Inferior parietal cortex (tissue), 1 donor: ENCODE data around the gene RNU6-1.

Experiments used
- DNase-seq: peaks from one replicate; pipeline ENCODE4 v3.0.0-alpha.2; 2016; ENCODE audit errors: extremely low spot score

The RNU6-1 gene

DNA sequence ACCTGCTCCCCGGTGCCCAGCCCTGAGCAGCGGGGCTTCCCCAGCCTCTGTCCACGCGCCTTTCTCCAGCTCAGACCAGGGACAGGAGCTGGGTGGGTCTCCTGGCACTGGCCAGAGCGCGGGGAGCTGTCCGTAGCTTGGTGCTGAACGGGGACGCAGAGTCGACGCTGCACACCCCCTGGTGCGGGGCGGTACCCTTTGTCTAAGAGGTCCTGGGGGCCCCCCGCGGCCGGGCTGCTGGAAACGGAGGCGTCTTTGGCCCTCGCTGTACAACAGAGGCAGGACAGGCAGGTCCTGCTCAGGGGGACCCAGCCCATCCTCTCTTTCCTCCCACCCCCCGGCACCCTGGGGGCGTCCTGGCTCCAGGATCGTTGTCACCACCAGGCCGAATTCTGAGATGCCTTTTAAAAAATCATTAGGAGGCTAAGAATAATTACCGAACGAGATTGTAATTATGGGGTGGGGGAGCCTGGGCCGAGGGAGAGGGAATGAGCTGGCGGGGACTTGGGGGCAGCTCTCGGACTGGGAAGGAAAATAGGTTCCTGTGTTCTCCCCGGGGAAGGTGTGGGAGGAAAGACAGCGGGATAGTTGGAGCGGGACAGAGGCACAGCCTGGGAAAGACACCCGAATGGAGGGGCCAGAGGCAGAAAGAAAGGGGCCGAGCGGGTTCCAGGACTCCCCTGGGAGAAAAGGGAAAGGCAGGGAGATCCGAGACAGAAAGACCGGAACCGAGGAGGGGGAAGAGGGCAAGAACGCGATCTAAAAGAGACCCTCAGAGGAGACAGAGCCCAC lies 18.7 kb downstream of the RNU6-1 start:
- DNase-seq, result no peak

DNA sequence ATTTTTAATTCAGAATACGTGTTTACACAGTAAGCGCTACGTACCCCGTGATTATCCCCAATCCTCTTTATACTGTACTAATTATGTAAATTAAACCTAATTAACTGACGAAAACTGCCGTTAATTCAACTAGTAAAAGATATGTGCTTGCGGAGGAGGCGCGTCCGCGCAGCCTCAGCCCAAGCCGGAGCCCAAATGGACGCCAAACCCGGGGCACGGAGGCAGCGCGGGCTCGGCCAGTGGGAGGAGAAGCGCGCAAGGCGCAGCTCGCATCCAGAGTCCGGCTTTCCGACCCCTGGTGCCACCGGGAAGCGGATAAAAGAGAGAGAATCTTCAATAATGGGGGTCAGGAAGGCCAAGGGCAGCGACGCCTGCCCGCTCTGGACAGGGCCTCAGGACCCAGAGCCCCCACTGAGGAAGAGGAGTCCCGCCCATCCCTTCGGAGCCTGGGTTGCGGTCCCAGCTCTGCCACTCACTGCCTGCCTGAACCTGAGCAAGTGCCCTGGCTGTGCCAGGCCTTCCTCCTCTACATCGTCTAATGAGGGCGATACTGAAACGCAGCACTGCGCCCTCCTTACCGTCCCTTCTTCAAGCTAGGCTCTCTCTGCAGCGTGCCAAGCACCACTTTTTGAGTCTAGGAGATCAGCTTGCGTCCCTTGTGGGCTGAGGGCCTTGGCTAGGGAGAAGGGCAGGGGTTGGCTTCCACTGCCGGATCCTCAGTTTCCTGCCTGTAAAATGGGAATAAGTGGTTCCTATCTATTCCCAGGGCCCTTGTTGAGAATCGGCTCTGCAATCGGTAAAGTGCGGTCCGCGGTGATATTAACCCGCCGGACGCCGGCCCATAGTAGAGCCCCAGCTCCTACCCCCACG lies 19.5 kb downstream of the RNU6-1 start:
- no peak for DNase-seq

DNA sequence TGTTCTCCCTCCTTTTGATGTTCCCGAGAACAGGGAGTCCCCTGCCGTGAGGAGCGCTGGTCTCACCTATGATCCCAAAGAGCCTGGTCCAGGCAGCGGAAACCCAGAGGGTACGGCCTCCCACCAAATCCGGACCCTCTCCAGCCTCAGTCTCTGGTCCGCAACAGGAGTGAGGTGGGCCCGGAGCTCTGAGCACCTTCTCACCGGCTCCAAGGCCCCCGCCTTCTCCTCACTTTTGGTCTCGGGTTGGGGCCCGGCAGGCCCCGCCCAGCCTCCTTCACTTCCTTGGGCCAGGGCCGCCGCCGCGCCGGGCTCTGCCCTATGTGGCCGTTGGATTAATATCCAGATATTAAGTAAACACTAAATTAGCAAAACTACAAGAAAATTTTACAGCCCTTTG lies 20.2 kb downstream of the RNU6-1 start:
- DNase-seq, result no peak

DNA sequence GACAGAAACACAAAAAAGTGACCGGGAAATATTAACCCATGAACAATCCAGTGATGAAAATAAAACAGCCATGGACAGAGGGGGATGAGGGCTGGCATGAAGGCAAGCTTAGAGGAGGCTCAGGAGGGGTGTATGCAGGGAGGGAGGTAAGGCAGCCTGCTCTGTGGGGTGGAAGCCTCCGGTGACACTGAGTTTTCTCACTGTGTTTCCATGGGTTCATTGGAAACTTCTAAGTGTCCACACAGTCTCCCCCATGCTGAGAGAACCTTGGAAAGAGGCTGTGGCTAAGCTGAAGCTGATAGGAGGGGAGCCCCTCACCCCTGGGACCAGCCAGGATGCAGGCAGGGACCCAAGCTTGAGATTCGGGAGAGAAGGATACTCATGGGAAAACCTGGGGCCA lies 21.4 kb downstream of the RNU6-1 start:
- DNase-seq, result no peak

DNA sequence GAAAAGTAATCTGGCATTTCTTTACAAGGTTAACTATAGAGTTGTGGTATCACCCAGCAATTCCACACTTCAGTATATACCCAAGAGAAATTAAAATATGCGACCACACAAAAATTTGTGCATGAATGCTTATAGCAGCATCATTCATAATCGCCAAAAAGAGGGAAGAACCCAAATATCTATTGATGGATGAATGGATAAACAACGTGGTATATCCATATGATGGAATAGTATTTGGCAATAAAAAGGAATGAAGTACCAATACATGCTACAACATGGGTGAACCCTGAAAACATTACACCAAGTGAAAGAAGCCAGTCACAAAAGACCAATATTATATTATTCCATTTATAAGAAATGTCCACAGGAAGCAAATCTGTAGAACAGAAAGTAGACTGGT lies 23.2 kb downstream of the RNU6-1 start:
- no peak for DNase-seq

DNA sequence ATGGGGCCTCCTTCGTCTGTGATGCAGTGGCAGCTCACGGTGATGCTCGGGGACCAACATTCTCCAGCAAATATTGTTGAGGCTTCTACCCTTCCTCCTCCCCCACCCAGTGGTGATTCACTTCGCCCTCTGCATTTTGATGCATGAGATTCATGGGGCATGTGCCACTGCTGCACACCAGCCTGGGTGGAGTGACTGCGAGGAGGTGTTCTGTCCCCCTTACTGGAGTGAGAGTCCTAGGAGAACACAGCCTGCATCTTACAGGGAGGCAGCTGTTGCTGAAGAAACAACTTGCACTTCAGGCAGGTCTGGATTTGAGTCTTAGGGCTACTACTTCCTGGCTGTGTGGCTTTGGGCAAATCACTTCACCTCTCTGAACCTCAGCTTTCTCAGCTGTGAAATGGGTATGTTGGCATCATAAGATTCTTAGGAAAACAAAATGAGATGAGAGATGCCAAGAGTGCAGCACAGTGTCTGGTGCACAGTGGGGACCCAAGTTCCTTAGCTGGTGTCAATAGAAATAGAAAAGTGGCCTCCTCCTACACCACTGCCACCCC lies 24.7 kb downstream of the RNU6-1 start:
- DNase-seq, result no peak

DNA sequence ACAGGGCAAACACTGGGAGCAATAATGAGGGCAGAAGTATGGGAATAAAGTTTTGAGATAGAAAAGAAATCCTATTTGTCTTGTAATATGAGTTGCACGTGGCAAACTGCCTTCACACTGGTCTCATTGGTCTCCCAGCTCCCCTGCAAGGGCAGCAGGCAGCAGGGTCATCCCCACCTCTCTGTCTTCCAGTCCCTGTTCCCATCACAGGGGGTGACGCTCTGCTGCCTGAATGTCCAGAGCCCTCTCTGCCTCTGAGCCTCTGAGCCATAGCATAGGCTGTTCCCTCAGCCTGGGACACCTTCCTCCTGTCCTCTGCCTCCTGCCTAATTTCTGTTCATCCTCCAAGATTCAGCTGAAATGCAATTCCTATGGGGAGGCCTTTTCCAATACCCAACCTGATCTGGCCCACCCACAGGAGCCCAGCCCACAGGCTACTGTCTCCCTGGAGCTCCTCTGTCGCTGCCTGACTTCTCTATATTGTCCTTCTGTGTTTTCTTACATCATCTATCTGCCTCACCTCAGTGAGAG lies 26.7 kb downstream of the RNU6-1 start:
- no peak for DNase-seq

DNA sequence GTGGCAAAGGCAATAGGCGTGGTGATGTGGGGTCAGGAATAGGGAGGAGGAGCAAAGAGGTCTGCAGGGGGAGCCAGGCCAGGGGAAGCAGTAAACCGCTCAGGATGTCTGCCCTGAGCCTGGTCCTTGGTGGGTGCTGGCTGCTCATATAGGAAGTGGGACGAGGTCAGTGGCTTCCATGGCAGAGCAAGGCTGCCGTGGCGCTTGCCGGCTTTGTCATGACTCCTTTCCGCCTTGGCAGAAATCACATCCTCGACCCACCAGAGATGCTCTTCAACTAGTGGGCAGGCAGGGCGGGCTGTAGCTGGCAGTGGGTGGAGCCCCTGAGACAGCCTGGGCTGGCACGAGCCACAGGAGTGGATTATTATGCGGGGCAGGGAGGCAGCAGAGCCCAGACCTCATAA lies 27.6 kb downstream of the RNU6-1 start:
- no peak for DNase-seq

DNA sequence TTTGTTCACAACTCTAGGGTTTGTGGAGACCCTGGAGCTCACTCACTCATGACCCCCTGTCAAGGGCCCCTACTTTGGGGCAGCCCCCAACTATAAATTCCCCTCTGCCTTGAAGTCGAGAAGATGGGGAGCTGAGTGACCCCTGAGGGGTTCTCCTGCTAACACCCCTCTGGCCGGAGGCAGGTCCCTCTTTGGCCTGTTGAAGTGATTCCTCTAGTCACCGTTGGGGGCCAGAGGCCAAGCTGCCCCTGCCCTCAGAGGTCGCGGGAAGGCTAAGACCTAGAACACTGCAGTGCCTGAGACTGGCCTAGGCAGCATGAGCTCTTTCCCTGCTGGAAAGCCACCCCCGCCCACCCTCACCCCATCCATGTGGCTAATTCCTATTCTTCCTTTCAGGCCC lies 30.0 kb downstream of the RNU6-1 start:
- DNase-seq, result no peak

DNA sequence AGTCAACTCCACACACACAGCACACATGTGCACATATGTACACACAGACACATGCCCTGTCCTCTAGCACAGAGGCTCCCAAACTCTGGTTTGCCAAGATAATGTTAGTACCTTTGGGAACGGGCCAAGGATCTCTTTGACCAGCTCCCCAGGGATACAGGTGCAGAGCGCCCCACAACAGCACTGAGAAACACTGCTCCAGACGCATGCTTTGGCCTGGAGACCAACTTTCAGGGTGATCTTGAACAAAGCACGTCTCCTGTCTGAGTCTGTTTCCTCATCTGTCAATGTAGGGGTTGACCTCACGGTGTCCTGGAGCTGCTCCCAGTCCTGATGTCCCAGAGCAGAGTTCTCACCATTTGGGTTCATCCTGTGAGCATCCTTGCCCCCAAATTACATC lies 30.4 kb downstream of the RNU6-1 start:
- DNase-seq, result no peak

DNA sequence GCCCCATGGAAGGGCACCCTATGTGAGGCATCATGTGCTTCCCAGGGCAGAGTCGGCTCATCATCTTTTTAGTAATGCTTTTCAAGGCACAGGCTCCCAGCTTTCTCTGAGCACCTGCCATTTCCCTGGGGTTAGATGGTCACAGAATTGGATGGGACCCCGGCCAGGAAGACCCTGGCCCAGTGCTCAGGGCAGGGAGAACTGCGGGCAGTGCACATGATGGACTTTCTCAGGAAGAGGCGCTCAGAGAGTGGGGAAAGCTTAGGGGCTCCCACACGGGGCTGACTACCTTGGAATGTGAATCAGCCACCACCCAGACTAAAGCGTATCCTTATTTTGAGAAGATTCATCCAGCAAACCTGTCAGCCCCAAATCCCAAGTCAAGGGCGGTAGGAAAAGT lies 31.0 kb downstream of the RNU6-1 start:
- DNase-seq, result no peak

DNA sequence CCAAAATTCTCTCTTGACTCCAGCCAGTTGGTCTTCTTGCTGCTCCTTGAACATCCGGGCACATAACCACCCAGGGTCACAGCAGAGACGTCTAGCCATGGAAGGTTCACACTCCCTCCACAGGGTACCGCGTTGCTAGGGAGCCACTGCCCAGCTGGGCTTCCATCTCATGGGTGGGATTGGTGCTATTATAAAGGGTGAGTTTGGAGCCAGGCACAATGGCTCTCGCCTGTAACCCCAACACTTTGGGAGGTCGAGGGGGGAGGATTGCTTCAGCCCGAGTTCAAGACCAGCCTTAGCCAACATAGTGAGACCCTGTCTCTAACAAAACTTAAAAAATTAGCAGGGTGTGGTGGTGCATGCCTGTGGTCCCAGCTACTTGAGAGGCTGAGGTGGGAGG lies 32.0 kb downstream of the RNU6-1 start:
- no peak for DNase-seq

DNA sequence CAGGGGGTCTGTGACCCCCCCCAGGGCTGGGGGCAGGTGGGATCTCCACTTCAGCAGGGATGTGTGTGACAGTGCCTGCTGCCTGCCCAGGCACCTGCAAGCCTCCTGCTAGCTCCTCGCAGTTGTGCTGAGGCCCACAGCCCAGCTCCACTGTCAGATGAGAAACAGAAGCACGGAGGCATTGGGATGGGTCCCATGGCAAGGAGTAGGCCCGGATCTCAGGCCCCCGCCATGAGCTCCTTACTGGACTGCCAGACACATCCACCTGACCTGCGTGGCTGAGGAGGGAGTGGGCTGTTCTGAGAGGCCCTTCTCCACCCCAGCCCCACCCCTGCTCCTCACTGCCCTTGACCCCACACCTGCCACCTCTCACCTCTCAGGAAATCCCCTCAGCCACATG lies 32.7 kb downstream of the RNU6-1 start:
- no peak for DNase-seq

DNA sequence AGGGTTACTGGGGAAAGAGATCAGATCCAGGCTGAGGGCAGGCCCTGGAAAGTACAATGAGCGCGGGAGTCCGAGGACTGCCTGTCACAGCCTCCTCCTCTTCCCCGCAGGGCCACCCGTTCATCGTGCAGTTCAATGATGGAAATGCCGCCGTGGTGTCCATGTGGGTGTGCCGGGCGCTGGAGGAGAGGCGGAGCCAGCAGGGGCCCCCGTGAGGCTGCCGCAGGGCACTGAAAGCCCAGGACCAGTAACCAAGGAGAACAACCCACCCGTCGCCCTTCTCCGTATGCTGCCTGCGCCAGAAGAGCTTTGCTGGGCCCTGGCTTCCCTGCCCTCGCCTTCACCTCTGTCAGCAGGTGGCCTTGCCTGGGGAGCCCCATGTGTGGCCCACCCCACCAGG lies 33.3 kb downstream of the RNU6-1 start:
- no peak for DNase-seq

DNA sequence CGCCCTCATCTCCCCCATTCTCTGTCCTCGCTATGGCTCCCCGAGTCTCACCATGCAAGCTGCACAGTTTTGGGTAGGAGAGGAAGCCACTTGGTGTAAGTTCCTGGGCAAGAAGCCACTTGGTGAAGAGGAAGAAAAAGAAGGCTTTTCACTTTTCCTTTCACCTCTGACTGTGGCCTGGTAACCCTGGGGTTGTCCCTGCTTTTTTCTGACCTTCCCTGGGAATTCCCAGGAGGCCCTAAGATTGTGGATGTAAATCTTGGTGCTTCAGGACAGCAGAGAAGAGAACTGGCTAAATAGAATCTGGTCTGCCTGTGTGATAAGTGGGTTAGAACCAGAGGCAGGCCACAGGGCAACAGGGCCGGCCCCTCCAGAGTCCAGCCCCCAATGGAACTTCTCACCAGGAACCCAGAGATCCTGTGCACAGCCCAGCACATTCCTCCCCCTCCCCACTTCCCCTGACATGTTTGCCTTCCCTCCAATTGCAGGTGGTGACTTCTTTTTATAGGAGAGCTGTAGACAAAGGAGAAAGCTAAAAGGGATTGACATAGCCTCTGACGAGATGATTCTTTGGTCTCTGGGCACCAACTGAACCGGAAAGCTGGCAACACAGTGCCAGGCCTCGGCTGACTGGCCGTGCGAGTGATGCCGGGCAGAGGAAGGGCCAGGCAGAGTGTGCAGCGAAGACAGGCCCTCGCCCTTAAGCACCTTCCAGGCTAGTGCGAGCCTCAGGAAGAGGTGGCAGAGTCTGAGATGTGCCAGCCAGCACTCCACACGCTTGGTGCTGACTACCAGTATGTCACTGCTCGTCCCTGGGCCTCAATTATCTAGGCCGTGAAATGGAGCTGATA lies 34.0 kb downstream of the RNU6-1 start:
- DNase-seq, result no peak

DNA sequence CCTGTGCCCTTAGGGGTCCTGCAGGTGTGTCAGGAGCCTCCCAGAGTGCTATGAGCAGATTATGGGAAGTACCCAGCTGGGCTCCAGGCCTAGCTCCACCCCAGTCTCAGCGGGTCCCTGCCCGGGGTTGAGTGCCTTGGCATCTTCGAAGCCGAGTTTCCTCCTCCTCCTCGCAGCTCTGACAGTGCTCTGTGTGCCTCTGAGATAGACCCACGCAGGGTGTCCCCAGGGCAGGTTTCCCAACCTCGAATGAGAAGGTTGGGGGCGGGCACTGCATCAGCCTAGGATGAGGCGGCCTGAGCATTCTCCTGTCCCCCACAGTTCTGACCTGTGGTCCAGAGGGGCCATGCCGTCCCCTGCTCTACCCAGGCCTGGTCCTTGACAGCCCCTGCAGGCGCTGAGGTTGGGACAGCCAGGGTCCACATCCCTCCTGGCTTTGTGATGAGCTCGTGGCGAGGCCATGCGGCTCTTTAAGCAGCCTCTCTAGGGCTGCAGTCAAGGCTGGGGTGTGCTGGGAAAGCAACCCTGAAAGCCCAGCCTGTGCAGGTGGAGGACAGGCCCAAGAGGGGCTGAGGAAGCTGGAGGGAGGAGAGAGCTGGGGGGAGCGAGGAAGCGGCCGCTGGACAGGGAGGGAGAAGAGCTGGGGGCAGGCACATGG lies 34.7 kb downstream of the RNU6-1 start:
- no peak for DNase-seq

DNA sequence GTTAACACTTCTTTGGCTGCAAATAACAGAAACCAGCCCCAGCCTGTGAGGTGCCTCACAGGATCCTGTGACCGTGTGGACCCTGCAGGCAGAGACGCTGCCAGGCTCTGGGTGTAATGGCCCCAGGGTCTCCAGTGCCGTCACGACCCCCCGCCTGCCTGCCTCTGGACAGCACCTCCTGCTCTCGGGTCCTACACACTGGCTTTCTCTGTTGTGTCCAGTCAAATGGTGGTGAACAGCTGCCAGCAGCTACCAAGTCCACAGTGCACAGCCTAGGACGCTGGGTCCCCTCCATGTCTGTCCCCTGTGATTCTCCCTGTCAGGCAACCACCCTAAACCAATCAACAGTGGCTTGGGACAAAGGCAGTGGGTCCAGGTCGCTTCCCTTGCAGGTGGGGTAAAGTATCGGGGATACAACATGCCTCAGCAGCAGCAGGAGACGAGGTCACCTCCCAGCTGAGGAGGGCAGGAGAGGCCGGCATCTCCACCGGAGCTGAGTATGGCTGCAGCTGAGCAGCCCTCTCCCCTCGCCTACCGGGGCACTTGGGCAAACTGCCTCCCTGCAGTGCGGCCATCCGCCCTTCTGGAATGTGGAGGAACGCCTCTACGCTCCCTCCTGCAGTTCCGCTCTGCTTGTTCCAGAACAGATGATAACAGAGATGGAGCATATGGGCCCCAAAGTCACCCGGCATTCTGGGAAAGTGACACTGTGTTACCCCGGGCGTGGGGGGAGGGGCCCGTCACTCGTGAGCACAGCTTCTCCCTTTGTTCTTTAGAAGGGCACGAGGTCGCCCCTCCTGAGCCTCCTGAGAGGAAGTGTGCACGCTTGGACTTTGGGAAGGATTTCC lies 35.6 kb downstream of the RNU6-1 start:
- no peak for DNase-seq

DNA sequence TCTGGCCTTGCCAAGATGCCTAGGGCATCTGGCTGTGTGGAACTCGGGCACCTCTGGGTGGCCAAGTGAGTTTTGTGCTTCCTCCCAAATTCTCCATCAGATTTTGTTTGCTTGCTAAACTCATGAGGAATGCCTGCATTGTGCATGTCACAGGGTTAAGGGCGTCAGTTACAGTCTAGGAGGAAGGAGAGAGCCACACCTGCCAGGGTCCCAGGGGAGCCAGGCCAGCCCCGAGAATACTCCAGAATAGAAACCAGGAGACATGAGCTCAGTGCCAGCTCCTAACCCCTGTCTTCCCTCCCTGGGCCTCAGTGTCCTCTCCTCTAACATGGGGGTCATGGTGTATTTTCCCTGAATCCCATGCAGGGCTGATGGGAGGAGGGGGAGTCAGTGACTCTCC lies 36.5 kb downstream of the RNU6-1 start:
- DNase-seq, result no peak

DNA sequence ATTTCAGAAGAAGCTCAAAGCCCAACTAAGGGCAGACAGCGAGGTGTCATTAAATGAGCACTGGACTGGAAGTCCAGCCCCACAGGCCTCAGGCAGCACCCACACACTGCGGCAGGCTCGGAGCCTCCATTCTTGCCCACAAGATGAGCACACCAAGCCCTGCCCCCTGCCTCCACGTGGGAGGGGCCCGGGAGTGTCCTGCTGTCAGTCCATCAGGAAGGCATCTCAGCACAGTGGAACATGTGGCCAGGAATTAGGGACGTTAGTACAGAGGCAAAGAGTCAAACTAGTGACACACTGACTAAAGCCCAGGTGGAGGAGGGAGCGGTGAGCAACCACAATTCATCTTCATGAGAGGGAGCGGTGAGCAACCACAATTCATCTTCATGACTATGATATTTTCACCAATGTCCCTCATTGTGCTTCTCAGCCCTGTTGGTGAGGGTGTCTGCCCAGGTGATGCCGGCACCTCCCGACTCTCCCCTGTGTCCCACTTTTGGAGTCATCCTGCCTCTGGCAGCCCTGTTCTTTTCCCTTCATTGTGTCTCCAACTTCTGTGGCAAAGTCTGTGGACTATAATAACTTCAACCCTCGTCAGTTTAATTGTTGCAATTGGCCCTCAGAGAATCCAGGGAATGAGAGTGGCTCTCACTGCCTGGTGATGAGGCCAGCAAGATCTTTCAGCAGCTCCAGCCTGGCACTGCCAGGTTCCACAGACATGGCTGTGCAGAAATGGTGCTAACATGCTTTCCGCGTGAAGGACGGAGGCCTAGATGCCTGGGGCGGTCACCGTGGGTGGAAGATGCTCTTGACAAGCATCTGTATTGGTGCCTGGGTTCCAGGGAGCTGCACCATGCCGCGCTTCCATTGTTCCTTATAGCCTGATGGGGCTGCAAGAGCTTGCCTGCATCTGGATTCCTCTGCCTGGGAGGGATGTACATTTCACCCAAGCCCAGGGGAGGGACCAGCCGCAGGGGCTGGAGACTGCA lies 37.6 kb downstream of the RNU6-1 start:
- no peak for DNase-seq
